ENCODE measurements around the gene EPX. TPM values are rescaled to one million over a fixed set of nuclear protein-coding genes. Genes with fewer than 3 reads are reported as not detected.

The EPX gene
- polyA plus RNA-seq, 1 experiment: not detected

DNA sequence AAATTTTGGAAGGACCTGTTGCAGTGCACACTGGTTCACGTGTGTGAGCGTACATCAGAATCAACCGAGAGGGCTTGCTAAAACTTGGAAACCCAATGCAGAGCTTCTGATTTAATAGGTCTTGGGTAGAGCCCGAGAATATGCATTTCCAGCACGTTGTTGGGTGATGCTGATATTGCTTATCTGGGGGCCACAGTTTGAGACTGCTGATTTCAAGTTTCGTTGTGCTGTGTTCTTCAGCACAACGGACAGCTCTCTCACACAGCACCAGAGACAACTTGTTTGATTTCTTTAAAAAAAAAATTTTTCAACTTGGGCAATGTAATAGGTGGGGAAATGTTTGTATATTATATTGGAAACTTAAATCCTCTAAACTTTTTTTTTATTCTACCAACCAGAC lies 16.3 kb upstream of the EPX start:
- H3K36me3 ChIP-seq (ENCODE audit: control insufficient read depth, insufficient read depth, low read length): no peaks in the 10 kb centered on the region
- ChIA-PET CTCF (interaction anchor here (1.1 to 1.8 kb wide), 2 partner anchors 24 to 64 kb away, joined by 3 to 4 read pairs; no protein-coding TSS in a partner anchor), POLR2A (no interaction called here)
- no peaks in the 10 kb centered on the region; the same call in 1 of the 2 replicates for H3K27me3 ChIP-seq (ENCODE audit: control insufficient read depth, insufficient read depth, low read length)
- TF ChIP-seq, protein P1, sequence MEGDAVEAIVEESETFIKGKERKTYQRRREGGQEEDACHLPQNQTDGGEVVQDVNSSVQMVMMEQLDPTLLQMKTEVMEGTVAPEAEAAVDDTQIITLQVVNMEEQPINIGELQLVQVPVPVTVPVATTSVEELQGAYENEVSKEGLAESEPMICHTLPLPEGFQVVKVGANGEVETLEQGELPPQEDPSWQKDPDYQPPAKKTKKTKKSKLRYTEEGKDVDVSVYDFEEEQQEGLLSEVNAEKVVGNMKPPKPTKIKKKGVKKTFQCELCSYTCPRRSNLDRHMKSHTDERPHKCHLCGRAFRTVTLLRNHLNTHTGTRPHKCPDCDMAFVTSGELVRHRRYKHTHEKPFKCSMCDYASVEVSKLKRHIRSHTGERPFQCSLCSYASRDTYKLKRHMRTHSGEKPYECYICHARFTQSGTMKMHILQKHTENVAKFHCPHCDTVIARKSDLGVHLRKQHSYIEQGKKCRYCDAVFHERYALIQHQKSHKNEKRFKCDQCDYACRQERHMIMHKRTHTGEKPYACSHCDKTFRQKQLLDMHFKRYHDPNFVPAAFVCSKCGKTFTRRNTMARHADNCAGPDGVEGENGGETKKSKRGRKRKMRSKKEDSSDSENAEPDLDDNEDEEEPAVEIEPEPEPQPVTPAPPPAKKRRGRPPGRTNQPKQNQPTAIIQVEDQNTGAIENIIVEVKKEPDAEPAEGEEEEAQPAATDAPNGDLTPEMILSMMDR (IDR thresholded peaks at IDR 0.05; ENCODE audit: insufficient read depth, low read depth, low read length): no peak
- H3K4me3 ChIP-seq (ENCODE audit: low read depth, low read length): no peak overlapping the region
- DNase-seq (ENCODE audit: low read depth): no peak

DNA sequence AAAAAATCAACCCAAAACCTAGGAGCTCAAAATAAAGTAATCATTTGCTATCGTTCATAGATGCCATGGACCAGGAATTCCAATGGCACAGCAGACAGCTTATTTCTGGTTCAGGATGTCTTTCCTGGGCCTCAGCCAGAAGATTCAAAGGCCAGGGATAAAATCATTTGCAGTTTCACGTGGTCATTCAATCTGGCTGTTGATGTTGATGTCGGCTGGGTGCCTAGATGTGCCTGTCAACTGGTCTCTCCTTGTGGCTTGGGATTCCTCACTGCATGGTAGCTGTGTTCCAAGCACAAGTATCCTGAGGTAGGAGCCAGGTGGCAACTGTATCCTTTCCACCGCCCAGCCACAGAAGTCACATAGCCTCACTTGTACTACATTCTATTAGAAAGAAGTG lies 10.7 kb upstream of the EPX start:
- Histone ChIP-seq H3K36me3 (ENCODE audit: control insufficient read depth, insufficient read depth, low read length) (no peaks in the 10 kb centered on the region), H3K4me3 (ENCODE audit: low read depth, low read length) (no peak overlapping the region), H3K27me3 (ENCODE audit: control insufficient read depth, insufficient read depth, low read length) (peaks cover 2% of the 10 kb centered on the region)
- CTCF ChIA-PET: no interaction called here
- TF ChIP-seq, protein P1 (IDR thresholded peaks at IDR 0.05; ENCODE audit: insufficient read depth, low read depth, low read length): no peak
- no peak for DNase-seq (ENCODE audit: low read depth)
- POLR2A ChIA-PET: no interaction called here

DNA sequence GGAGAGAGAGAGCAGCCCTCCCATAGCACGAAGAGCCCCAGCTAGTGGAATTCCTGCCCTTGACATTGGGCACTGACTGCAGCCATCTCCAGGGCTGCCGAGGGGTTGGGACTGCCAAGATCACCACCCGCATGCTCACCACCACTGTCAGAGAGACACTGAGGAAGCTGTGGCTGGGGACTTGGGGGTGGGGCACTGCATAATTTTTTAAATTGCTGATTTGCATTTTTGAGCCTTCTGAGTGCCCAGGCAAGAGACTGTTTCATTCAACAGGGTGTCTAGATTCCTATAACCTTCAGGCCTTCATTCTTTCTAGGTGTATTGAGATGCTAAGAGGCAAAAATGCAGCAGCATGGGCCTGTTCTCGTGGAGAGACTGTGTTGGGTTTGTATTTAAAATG lies 9.0 kb upstream of the EPX start:
- POLR2A ChIA-PET: no interaction called here
- no peak overlapping the region for H3K4me3 ChIP-seq (ENCODE audit: low read depth, low read length)
- peaks cover 5% of the 10 kb centered on the region for H3K27me3 ChIP-seq (ENCODE audit: control insufficient read depth, insufficient read depth, low read length)
- DNase-seq (ENCODE audit: low read depth): no peak
- CTCF ChIA-PET: interaction anchor here (1.3 kb wide), 1 partner anchor 66 kb away, joined by 3 read pairs; no protein-coding TSS in a partner anchor
- TF ChIP-seq, protein P1 (IDR thresholded peaks at IDR 0.05; ENCODE audit: insufficient read depth, low read depth, low read length): no peak
- no peaks in the 10 kb centered on the region for H3K36me3 ChIP-seq (ENCODE audit: control insufficient read depth, insufficient read depth, low read length)

DNA sequence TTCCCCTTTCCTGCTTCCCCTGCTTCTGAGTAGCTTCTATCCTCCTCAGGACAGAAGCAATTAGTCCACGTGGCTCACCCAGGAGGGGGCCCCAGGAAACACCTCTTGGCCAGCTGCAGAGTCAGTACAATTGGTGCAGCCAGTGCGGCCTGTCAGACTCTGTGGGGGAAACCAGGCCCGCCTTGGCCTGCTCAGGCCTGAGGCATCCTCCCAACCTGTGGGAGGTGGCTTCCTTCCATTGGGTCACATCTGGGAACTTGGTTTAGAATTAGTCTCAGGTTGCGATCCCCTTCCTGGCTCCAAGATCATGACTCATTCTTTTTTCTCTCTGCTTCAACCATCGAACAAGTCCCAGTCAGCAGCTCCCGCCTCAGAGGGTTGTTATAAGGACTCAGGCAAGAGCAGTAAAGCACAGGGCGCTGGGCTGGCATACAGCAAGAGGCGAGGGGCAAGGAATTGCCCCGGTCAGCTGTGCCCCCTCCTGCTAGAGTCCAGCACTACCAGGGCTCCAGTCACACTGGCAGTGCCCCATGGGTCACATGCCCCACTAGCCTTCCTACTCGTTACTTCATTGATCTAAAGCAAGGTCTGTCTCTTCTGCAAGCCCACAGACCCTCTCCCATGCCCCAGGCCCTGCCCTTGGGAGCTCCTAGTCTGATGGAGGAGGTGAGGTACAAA lies 8.1 kb upstream of the EPX start:
- Histone ChIP-seq H3K4me3 (ENCODE audit: low read depth, low read length) (no peak overlapping the region), H3K36me3 (ENCODE audit: control insufficient read depth, insufficient read depth, low read length) (no peaks in the 10 kb centered on the region), H3K27me3 (ENCODE audit: control insufficient read depth, insufficient read depth, low read length) (peaks cover 5% of the 10 kb centered on the region)
- DNase-seq (ENCODE audit: low read depth): no peak
- POLR2A ChIA-PET: no interaction called here
- CTCF ChIA-PET: interaction anchor here (1.3 kb wide), 1 partner anchor 65 kb away, joined by 3 read pairs; no protein-coding TSS in a partner anchor
- TF ChIP-seq, protein P1 (IDR thresholded peaks at IDR 0.05; ENCODE audit: insufficient read depth, low read depth, low read length): no peak

DNA sequence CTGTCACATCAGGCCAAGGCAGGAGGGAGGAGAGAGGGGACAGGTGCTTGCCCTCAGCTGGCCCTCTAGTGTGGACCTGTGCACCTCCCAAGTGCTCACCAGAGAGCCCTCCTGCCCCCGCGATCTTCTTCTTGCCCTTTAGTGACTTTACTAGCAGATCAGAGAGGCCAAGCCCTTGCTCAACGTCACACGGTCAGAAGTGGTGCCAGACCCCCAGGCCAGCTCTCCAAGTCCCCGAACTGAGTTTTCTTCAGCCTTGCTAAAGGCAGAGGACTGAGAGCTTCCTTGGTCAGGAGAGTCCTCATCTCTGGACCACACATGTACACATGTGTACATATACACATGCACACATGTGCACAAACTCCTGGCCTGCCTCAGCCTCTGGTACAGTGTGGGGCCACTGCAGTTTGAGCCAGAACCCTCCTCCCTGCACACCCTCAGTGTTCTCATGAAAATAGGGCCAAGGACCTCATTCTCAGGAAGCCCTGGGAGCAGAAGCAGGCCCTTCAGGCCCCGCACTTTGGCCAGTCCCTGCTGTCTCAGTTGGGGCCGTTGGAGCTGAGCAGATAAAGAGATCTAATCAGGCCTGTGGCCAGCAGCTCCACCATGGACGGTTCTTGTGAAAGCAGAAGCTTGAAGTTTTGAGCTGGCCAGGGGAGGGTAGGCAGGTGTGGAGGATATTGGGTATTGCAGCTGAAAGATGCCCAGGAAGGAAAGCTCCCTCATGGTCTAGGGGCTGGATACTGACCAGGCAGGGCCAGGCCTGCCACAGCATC lies 7.4 kb upstream of the EPX start:
- TF ChIP-seq, protein P1 (IDR thresholded peaks at IDR 0.05; ENCODE audit: insufficient read depth, low read depth, low read length): no peak
- CTCF ChIA-PET: no interaction called here
- DNase-seq (ENCODE audit: low read depth): no peak
- peaks cover 5% of the 10 kb centered on the region for H3K27me3 ChIP-seq (ENCODE audit: control insufficient read depth, insufficient read depth, low read length)
- H3K36me3 ChIP-seq (ENCODE audit: control insufficient read depth, insufficient read depth, low read length): no peaks in the 10 kb centered on the region
- POLR2A ChIA-PET: no interaction called here
- no peak overlapping the region for H3K4me3 ChIP-seq (ENCODE audit: low read depth, low read length)
